GM10248 (cell line): Measurements from ENCODE around the gene ERC2.

ENCODE experiments used
- CTCF ChIA-PET: fragments of 300-600 bp; sonication (Branson Sonifier 250); formaldehyde crosslinking; extraction: SDS; loops from one replicate; lab custom pipeline; 2021; ENCODE audit warnings: antibody characterized with exemption; lab: Yijun Ruan, JAX
- POLR2A ChIA-PET: fragments of 350-650 bp; sonication (Branson Sonifier 250); formaldehyde crosslinking; extraction: SDS; loops from one replicate; lab custom pipeline; 2020; ENCODE audit warnings: antibody characterized with exemption; lab: Yijun Ruan, JAX
- DNase-seq: peaks from one replicate; pipeline ENCODE4 v3.0.0; 2012; ENCODE audit errors: extremely low spot score
- TF ChIP-seq, protein P1 (sequence below): IDR thresholded peaks from 2 replicates; pipeline ENCODE4 v1.5.1; 2012; ENCODE audit warnings: mild to moderate bottlenecking, low read depth; ENCODE audit errors: extremely low read depth, missing control alignments, control extremely low read depth

Gene ERC2

DNA sequence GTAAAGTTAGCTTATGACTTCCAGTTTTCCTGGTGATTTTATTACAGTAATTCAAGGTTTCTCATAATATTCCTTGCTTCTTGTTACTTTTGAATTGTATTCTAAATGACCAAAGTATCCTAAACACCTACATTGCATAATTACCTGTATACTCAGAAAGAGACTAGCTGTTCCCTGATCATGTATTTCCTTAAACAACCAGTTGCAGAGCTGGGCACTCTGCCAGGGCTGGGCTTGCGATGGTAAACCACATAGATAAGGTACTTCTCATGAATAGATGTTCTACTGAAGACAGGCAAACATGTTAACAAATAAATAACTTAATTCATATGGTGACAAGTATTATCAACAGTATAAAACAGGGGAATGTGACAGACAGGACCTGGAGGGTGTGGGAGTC is 838.8 kb downstream of the ERC2 start:
- no peak for DNase-seq
- TF ChIP-seq, protein P1, sequence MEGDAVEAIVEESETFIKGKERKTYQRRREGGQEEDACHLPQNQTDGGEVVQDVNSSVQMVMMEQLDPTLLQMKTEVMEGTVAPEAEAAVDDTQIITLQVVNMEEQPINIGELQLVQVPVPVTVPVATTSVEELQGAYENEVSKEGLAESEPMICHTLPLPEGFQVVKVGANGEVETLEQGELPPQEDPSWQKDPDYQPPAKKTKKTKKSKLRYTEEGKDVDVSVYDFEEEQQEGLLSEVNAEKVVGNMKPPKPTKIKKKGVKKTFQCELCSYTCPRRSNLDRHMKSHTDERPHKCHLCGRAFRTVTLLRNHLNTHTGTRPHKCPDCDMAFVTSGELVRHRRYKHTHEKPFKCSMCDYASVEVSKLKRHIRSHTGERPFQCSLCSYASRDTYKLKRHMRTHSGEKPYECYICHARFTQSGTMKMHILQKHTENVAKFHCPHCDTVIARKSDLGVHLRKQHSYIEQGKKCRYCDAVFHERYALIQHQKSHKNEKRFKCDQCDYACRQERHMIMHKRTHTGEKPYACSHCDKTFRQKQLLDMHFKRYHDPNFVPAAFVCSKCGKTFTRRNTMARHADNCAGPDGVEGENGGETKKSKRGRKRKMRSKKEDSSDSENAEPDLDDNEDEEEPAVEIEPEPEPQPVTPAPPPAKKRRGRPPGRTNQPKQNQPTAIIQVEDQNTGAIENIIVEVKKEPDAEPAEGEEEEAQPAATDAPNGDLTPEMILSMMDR, result no peak
- ChIA-PET CTCF (interaction anchor here (0.8 to 3.7 kb wide), 5 partner anchors 11 to 85 kb away, joined by 3 to 11 read pairs (median 3); no protein-coding TSS in a partner anchor), POLR2A (no interaction called here)

DNA sequence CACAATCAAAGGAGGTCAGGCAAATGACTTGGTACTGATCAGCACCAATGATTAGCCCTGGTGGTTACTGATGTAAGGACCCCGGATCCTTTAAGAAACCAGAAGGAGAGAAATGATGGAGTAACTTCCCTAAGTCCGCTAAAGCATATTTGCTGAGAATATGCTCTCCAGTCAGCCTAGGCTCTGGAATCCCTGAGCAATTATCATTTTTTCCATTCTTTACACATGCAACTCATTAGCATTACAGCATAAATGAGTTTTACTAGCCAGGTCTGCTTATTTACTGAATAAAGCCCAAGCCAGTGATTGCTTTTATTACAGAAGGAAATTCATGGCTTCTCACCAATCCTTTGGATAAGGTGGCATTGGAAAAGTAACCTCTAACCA is 842.0 kb downstream of the ERC2 start:
- ChIA-PET CTCF (interaction anchor here (1.3 to 1.7 kb wide), 2 partner anchors 11 to 21 kb away, joined by 3 to 4 read pairs; no protein-coding TSS in a partner anchor), POLR2A (no interaction called here)
- TF ChIP-seq, protein P1, result no peak
- DNase-seq, result no peak

DNA sequence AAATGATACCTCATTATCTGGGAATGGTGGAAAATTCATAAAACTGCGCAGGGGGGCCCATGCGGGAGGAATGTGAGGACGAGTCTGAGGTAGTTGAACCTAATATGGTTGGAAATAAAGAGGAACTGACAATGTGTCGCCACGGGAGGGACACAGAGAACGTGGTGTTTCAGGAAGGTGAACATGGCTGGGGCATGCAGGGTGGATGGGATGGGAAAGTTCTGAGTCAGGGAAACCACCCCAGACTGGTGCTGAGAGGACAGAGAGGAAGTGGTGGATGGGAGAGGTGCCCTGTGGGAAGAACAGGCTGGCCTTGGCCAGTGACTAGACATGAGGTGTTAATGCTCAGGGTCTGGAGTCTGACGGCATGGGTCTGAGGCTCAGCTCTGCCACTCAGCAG is 844.0 kb downstream of the ERC2 start:
- DNase-seq, result no peak
- POLR2A ChIA-PET, result no interaction called here
- CTCF ChIA-PET, result no interaction called here
- TF ChIP-seq, protein P1, result no peak

DNA sequence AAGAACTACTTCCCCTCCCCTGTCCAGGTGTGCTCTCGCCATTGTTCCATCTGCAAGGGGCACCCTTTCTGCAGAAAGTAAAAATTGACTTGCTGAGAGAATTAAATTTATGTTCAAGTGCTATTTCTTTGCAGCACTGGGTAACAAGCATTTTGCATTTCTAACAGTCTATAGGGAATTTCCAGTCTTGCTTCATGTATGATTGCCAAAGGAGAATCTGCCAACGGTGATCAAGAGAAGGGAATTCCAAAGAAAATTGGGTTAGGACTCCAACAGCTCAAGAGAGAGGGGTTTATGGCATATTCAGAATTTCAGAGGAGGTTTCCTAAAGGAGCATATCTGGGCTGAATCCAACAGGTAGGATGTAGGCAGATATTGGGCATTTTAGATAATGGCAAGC is 844.5 kb downstream of the ERC2 start:
- ChIA-PET CTCF (interaction anchor here (2.5 kb wide), 1 partner anchor 8 kb away, joined by 11 read pairs; no protein-coding TSS in a partner anchor), POLR2A (no interaction called here)
- DNase-seq, result no peak
- TF ChIP-seq, protein P1, result no peak

DNA sequence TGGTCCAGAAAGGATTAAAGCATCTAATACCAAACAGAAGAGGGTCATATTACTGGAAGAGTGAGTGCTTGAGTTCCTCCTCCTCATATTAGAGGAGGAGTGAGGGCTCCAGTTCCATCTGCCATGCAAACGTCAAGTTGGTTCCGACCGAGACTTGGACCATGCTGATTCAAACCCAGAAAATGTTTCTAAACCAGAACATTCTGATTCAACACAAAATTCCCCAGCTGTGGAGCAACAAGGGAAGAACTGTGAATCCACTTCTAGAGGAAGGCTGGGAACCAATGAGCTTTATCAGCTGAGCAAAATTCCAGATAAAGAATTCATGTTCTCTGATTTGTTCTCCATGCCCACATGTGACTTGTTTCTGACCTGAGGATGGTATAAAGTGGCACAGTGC is 845.5 kb downstream of the ERC2 start:
- DNase-seq, result no peak
- ChIA-PET CTCF (interaction anchor here (0.7 to 2.5 kb wide), 4 partner anchors 9 to 30 kb away, joined by 3 to 11 read pairs (median 4); no protein-coding TSS in a partner anchor), POLR2A (no interaction called here)
- TF ChIP-seq, protein P1, result no peak

DNA sequence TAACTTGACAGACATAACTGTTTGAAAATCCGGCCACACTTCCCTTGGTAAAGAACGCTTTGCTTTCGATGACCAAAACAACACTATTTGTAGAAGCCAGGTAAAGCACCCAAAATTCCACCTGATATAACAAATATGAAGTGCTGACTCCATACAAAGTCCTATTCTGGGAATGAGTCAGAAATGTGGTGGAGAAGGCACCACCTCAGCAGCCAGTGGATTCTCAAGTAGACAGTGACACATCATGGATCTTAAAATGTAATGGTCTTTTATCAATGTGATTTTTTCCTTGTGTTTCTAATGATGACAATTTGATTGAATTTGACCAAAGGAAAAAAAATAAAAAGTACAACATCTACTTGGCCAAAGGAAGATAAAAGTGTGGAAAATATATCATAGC is 846.2 kb downstream of the ERC2 start:
- POLR2A ChIA-PET, result no interaction called here
- no peak for DNase-seq
- TF ChIP-seq, protein P1, result no peak
- CTCF ChIA-PET, result interaction anchor here (1.0 to 2.5 kb wide), 3 partner anchors 10 to 38 kb away, joined by 3 to 11 read pairs (median 4); no protein-coding TSS in a partner anchor

DNA sequence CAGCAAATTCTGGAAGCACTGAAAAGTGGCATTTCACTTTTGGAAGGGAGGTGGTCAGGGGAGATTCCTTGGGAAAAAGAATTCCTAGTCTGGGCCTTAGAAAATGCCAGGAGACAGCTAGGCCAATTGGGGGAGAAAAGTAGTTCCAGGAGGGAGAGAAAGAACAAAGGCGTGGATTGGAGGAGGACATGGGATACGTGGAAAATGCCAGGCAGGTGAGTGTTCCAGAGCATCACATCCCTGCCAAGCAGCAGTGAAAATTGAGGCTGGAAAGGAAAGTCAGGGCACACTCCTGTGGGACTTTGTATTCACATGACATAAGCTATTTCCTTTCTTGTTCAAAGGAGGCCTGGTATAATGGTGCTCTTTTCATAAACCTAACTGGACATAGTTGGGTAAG is 846.6 kb downstream of the ERC2 start:
- ChIA-PET POLR2A (no interaction called here), CTCF (interaction anchor here (1.0 to 2.5 kb wide), 4 partner anchors 10 to 39 kb away, joined by 3 to 11 read pairs (median 4); no protein-coding TSS in a partner anchor)

More for the DNA sequence above, 846.6 kb downstream of the ERC2 start:
- TF ChIP-seq, protein P1, result no peak
- DNase-seq, result no peak
